COLO829 (cell line): ENCODE measurements around the gene IQSEC3.

Source experiments
- DNase-seq: peaks from one replicate; pipeline ENCODE4 v3.0.0; 2012; ENCODE audit warnings: low spot score

Gene IQSEC3

GRCh38 chr12:138898-139534, 72.4 kb downstream of the IQSEC3 start:
- no peak for DNase-seq

GRCh38 chr12:139585-139984, 73.0 kb downstream of the IQSEC3 start:
- no peak for DNase-seq

- no peak for DNase-seq
These were observed 73.6 kb downstream of the IQSEC3 start for GRCh38 chr12:140162-140561.

GRCh38 chr12:143964-144649, 77.5 kb downstream of the IQSEC3 start:
- DNase-seq = no peak

GRCh38 chr12:144650-145284, 78.2 kb downstream of the IQSEC3 start:
- no peak for DNase-seq

- DNase-seq = no peak
These were observed 78.9 kb downstream of the IQSEC3 start for GRCh38 chr12:145369-145960.

GRCh38 chr12:147242-147641, 80.7 kb downstream of the IQSEC3 start:
- DNase-seq = no peak

- DNase-seq = no peak
These were observed 82.3 kb downstream of the IQSEC3 start for GRCh38 chr12:148676-149416.

GRCh38 chr12:151579-151978, 85.0 kb downstream of the IQSEC3 start:
- DNase-seq = no peak

- DNase-seq = no peak
These were observed 85.9 kb downstream of the IQSEC3 start for GRCh38 chr12:152440-152839.

- peak; percentile 56 for DNase-seq
These were observed 86.6 kb downstream of the IQSEC3 start for GRCh38 chr12:153080-153746.

- no peak for DNase-seq
These were observed 87.5 kb downstream of the IQSEC3 start for GRCh38 chr12:154058-154457.

- DNase-seq = no peak
These were observed 88.4 kb downstream of the IQSEC3 start for GRCh38 chr12:155006-155405.

GRCh38 chr12:155646-156045, 89.1 kb downstream of the IQSEC3 start:
- DNase-seq = no peak

GRCh38 chr12:156945-157344, 90.4 kb downstream of the IQSEC3 start:
- no peak for DNase-seq

GRCh38 chr12:157644-158043, 91.1 kb downstream of the IQSEC3 start:
- no peak for DNase-seq

GRCh38 chr12:159156-159782, 92.7 kb downstream of the IQSEC3 start:
- DNase-seq = no peak

- DNase-seq = no peak
These were observed 94.3 kb downstream of the IQSEC3 start for GRCh38 chr12:160858-161257.

- DNase-seq = no peak
These were observed 95.3 kb downstream of the IQSEC3 start for GRCh38 chr12:161823-162222.

- DNase-seq = no peak
These were observed 96.1 kb downstream of the IQSEC3 start for GRCh38 chr12:162467-163307.
